HG03354 (cell line): ENCODE data around the gene GNG2.

ENCODE experiments used
- ATAC-seq: cut with Tn5 transposase; IDR thresholded peaks from one replicate; pipeline ENCODE4 v1.9.1; 2021; ENCODE audit warnings: mild to moderate bottlenecking; ENCODE audit not compliant: unreplicated experiment, poor library complexity, severe bottlenecking

GNG2 gene

GRCh38 chr14:51929910-51930682 is 69.7 kb downstream of the GNG2 start:
- no peak for ATAC-seq

- no peak for ATAC-seq
Measured at GRCh38 chr14:51931308-51931707, 70.9 kb downstream of the GNG2 start.

GRCh38 chr14:51933191-51933590 is 72.8 kb downstream of the GNG2 start:
- no peak for ATAC-seq

GRCh38 chr14:51938137-51938536 is 77.7 kb downstream of the GNG2 start:
- ATAC-seq: no peak

GRCh38 chr14:51938821-51939220 is 78.4 kb downstream of the GNG2 start:
- no peak for ATAC-seq

GRCh38 chr14:51939226-51939625 is 78.8 kb downstream of the GNG2 start:
- ATAC-seq: no peak

GRCh38 chr14:51939755-51940301 is 79.4 kb downstream of the GNG2 start:
- no peak for ATAC-seq

- no peak for ATAC-seq
Measured at GRCh38 chr14:51942971-51943370, 82.6 kb downstream of the GNG2 start.

- ATAC-seq: no peak
Measured at GRCh38 chr14:51950007-51950406, 89.6 kb downstream of the GNG2 start.

- ATAC-seq: no peak
Measured at GRCh38 chr14:51951656-51952055, 91.2 kb downstream of the GNG2 start.

- no peak for ATAC-seq
Measured at GRCh38 chr14:51954031-51954430, 93.6 kb downstream of the GNG2 start.

GRCh38 chr14:51954657-51955056 is 94.2 kb downstream of the GNG2 start:
- no peak for ATAC-seq

- ATAC-seq: no peak
Measured at GRCh38 chr14:51957950-51958349, 97.5 kb downstream of the GNG2 start.

- ATAC-seq: no peak
Measured at GRCh38 chr14:51959928-51960327, 99.5 kb downstream of the GNG2 start.

- ATAC-seq: no peak
Measured at GRCh38 chr14:51960866-51961265, 100.5 kb downstream of the GNG2 start.

GRCh38 chr14:51962711-51963110 is 102.3 kb downstream of the GNG2 start:
- ATAC-seq: no peak

- no peak for ATAC-seq
Measured at GRCh38 chr14:51963286-51963685, 102.9 kb downstream of the GNG2 start.

- no peak for ATAC-seq
Measured at GRCh38 chr14:51967521-51967920, 107.1 kb downstream of the GNG2 start.

GRCh38 chr14:51969852-51970540 is 109.6 kb downstream of the GNG2 start:
- ATAC-seq: no peak

GRCh38 chr14:51972566-51972965 is 112.2 kb downstream of the GNG2 start:
- no peak for ATAC-seq

- no peak for ATAC-seq
Measured at GRCh38 chr14:51977075-51977474, 116.7 kb downstream of the GNG2 start.
